Mesenchymal stem cell (in vitro differentiated cells and primary cell): Measurements from ENCODE around the gene RHBDL3. TPM values are rescaled to one million over a fixed set of nuclear protein-coding genes. Genes with fewer than 3 reads are reported as not detected.

Experiments used
- DNase-seq: peaks from one replicate; pipeline ENCODE4 v3.0.0-alpha.2; 2013
- H2AFZ ChIP-seq: one replicate; pipeline ENCODE4 v1.6.1; 2013; ENCODE audit warnings: low read depth, mild to moderate bottlenecking, control low read depth, inconsistent platforms, low read length, moderate library complexity
- H2AK5ac ChIP-seq: 2 replicates; pipeline ENCODE4 v1.6.1; 2013; ENCODE audit warnings: low read length, moderate library complexity, mild to moderate bottlenecking, inconsistent platforms; ENCODE audit not compliant: severe bottlenecking
- H2BK120ac ChIP-seq: one replicate; pipeline ENCODE4 v1.6.1; 2013; ENCODE audit warnings: low read depth, mild to moderate bottlenecking, inconsistent platforms, low read length, moderate library complexity
- H2BK12ac ChIP-seq, 2 experiments: one replicate each; pipeline ENCODE4 v1.6.1; 2013; ENCODE audit warnings: inconsistent platforms in 2 of 2, low read length in 2 of 2, mild to moderate bottlenecking in 2 of 2, moderate library complexity in 2 of 2, control low read depth in 1 of 2
- H2BK15ac ChIP-seq: one replicate; pipeline ENCODE4 v1.6.1; 2013; ENCODE audit warnings: mild to moderate bottlenecking, low read depth, inconsistent platforms; ENCODE audit not compliant: poor library complexity, severe bottlenecking
- H2BK5ac ChIP-seq: 2 replicates; pipeline ENCODE4 v1.6.1; 2013; ENCODE audit warnings: low read depth, mild to moderate bottlenecking, low read length, control low read depth, inconsistent platforms; ENCODE audit not compliant: poor library complexity, severe bottlenecking
- H3K14ac ChIP-seq, 2 experiments: one replicate each; pipeline ENCODE4 v1.6.1; 2013; ENCODE audit warnings: inconsistent platforms in 2 of 2, low read length in 2 of 2, control low read depth in 1 of 2, mild to moderate bottlenecking in 1 of 2, moderate library complexity in 1 of 2
- H3K18ac ChIP-seq, 2 experiments: one replicate each; pipeline ENCODE4 v1.6.1; 2013; ENCODE audit warnings: inconsistent platforms in 2 of 2, low read length in 2 of 2, control low read depth in 1 of 2, low read depth in 1 of 2, mild to moderate bottlenecking in 1 of 2
- H3K23ac ChIP-seq, 2 experiments: one replicate each; pipeline ENCODE4 v1.6.1; 2013; ENCODE audit warnings: inconsistent platforms in 2 of 2, low read length in 2 of 2, mild to moderate bottlenecking in 2 of 2, moderate library complexity in 2 of 2, control low read depth in 1 of 2
- H3K27ac ChIP-seq: 2 replicates; pipeline ENCODE4 v1.5.1; 2013; ENCODE audit warnings: mild to moderate bottlenecking, moderate library complexity, low read length, control low read depth, inconsistent platforms; ENCODE audit not compliant: poor library complexity, severe bottlenecking
- H3K27me3 ChIP-seq, 2 experiments: 2 replicates each; pipeline versions ENCODE4 v1.6.1 to v1.7.0; 2013; ENCODE audit warnings: low read length in 2 of 2, mild to moderate bottlenecking in 2 of 2, moderate library complexity in 2 of 2, control low read depth in 1 of 2, inconsistent platforms in 1 of 2; ENCODE audit not compliant: control insufficient read depth in 1 of 2, insufficient read depth in 1 of 2
- H3K36me3 ChIP-seq, 2 experiments: 2 replicates each; pipeline versions ENCODE4 v1.6.1 to v1.7.0; 2013; ENCODE audit warnings: low read length in 2 of 2, control low read depth in 1 of 2, inconsistent platforms in 1 of 2, low read depth in 1 of 2, mild to moderate bottlenecking in 1 of 2; ENCODE audit not compliant: insufficient read depth in 2 of 2, control insufficient read depth in 1 of 2
- H3K4ac ChIP-seq, 2 experiments: one replicate each; pipeline ENCODE4 v1.6.1; 2013; ENCODE audit warnings: inconsistent platforms in 2 of 2, low read length in 2 of 2, mild to moderate bottlenecking in 2 of 2, moderate library complexity in 2 of 2, control low read depth in 1 of 2, low read depth in 1 of 2
- H3K4me1 ChIP-seq: 2 replicates; pipeline ENCODE4 v1.6.1; 2013; ENCODE audit warnings: low read depth, low read length, control low read depth; ENCODE audit not compliant: control insufficient read depth, insufficient read depth
- H3K4me2 ChIP-seq: 2 replicates; pipeline ENCODE4 v1.6.1; 2013; ENCODE audit warnings: low read length, mild to moderate bottlenecking, inconsistent platforms; ENCODE audit not compliant: poor library complexity, severe bottlenecking
- H3K4me3 ChIP-seq, 2 experiments: 2 replicates each; pipeline versions ENCODE4 v1.5.1 to v1.7.0; 2013; ENCODE audit warnings: low read length in 2 of 2, mild to moderate bottlenecking in 2 of 2, control low read depth in 1 of 2, low read depth in 1 of 2; ENCODE audit not compliant: insufficient read depth in 1 of 2
- H3K79me1 ChIP-seq: replicated peaks from 2 replicates; pipeline ENCODE4 v1.6.1; 2013; ENCODE audit warnings: mild to moderate bottlenecking, control low read depth, low read length, inconsistent platforms; ENCODE audit not compliant: poor library complexity, severe bottlenecking
- H3K9ac ChIP-seq: 2 replicates; pipeline ENCODE4 v1.7.0; 2013; ENCODE audit warnings: mild to moderate bottlenecking, low read length, moderate library complexity
- H3K9me3 ChIP-seq: 2 replicates; pipeline ENCODE4 v1.7.0; 2013; ENCODE audit warnings: mild to moderate bottlenecking, low read length; ENCODE audit not compliant: control insufficient read depth
- H4K8ac ChIP-seq: one replicate; pipeline ENCODE4 v1.6.1; 2013; ENCODE audit warnings: inconsistent platforms, mild to moderate bottlenecking, low read length, moderate library complexity
- H4K91ac ChIP-seq: one replicate; pipeline ENCODE4 v1.6.1; 2013; ENCODE audit warnings: mild to moderate bottlenecking, low read length, inconsistent platforms
- WGBS: methylation state at CpG from one replicate; pipeline ENCODE4 v1.1.7; 2013; ENCODE audit warnings: mixed read lengths; 5-methylcytosine and 5-hydroxymethylcytosine counted together
- polyA plus RNA-seq, 2 experiments: library from polyadenylated mRNA; stranded (reverse); fragments of 200-250 nt; gene quantifications; one replicate each; pipeline ENCODE4 v1.2.3, GENCODE V29; 2013

Gene RHBDL3
- 0.01 TPM for polyA plus RNA-seq (2013, experiment 1 of 2)
- 0.01 TPM for polyA plus RNA-seq (2013, experiment 2 of 2)

DNA sequence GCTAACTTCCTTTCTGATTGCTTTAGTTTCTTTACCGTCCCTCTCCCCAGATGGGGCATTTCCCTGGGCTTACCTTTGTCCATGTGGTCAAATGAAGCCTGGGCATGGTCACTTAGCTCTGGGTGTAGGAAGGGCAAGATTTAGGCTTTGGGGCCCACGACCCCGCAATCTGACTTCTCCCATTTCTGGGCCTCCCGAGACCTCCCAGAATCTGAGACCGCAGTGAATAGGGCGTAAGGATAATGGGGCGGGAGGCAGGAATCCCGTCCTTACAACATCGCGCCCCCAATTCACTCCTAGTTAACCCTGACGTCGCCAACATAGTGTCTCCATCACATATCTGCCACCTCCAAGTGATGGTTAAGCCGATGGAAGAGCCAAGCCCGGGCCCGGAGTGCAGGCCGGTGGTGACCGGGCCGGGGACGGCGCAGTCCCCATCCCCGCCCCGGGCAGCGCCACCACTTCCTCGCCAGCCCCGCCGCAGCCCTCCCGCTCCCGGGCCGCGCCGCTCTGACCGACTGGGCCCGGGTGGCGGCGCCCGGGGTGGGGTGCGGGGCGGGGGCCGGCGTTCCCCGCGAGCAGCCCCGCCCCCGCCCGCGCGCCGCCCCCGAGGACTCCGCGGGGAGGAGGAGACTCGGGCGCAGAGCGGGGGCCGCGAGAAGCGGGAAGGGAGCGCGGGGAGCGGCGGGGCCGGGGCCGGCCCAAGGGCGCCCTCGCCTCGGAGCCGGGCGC, at the start of gene RHBDL3:
Gene RHBDL3 (plus strand): TSS at position 641 of the 732 bp plus-strand sequence. CDS start 358 bp downstream, outside the sequence.
- H4K8ac ChIP-seq = no peak within 1 kb of the TSS
- no peak within 1 kb of the TSS for H3K14ac ChIP-seq
- no peak within 1 kb of the TSS for H3K18ac ChIP-seq
- no peak within 1 kb of the TSS for H2AK5ac ChIP-seq
- H3K27me3 ChIP-seq = peaks cover 85 to 86% of the 10 kb centered on the region in 2 experiments
- H2BK12ac ChIP-seq = no peak within 1 kb of the TSS
- no peaks in the 10 kb centered on the region for H3K36me3 ChIP-seq
- H3K27ac ChIP-seq = no peak within 1 kb of the TSS
- H2BK15ac ChIP-seq = peak within 1 kb of the TSS; percentile 64
- H2BK5ac ChIP-seq = no peak within 1 kb of the TSS
- no peaks in the 10 kb centered on the region for H3K79me1 ChIP-seq
- no peak within 1 kb of the TSS for H3K4ac ChIP-seq
- H3K4me2 ChIP-seq = peak within 1 kb of the TSS; percentile 98
- H2AFZ ChIP-seq = peak within 1 kb of the TSS; percentile 62
- 1% methylated on average over 24 of the region's 68 CpGs for WGBS
- H3K9ac ChIP-seq = no peak within 1 kb of the TSS
- peak within 1 kb of the TSS in 1 of 2 experiments; percentile 92 for H3K23ac ChIP-seq
- DNase-seq = no peak
- H3K4me1 ChIP-seq = peaks cover 18% of the 10 kb centered on the region
- H3K9me3 ChIP-seq = no peaks in the 10 kb centered on the region
- no peak within 1 kb of the TSS for H2BK120ac ChIP-seq
- peak within 1 kb of the TSS; percentile 51 to 58 for H3K4me3 ChIP-seq
- no peak within 1 kb of the TSS for H4K91ac ChIP-seq

- Histone ChIP-seq H3K79me1 (peaks cover 2% of the 10 kb centered on the region), H3K27ac (no peak overlapping the region), H3K14ac (no peak overlapping the region), H3K27me3 (no peaks in the 10 kb centered on the region), H3K4me3 (no peak overlapping the region), H2AFZ (no peak overlapping the region), H2BK12ac (no peak overlapping the region), H2AK5ac (no peak overlapping the region), H2BK120ac (no peak overlapping the region), H3K18ac (no peak overlapping the region), H3K36me3 (peaks cover 5% of the 10 kb centered on the region in 2 experiments), H4K91ac (no peak overlapping the region), H3K9ac (no peak overlapping the region), H2BK5ac (no peak overlapping the region), H4K8ac (no peak overlapping the region), H3K4me2 (no peak overlapping the region), H2BK15ac (no peak overlapping the region), H3K4ac (no peak overlapping the region), H3K9me3 (no peaks in the 10 kb centered on the region), H3K4me1 (no peaks in the 10 kb centered on the region), H3K23ac (no peak overlapping the region)
- 73% methylated on average over 3 of the region's 3 CpGs for WGBS
- DNase-seq = no peak
These were observed 43.0 kb upstream of the RHBDL3 start for GRCh38 chr17:32222621-32223020.

DNA sequence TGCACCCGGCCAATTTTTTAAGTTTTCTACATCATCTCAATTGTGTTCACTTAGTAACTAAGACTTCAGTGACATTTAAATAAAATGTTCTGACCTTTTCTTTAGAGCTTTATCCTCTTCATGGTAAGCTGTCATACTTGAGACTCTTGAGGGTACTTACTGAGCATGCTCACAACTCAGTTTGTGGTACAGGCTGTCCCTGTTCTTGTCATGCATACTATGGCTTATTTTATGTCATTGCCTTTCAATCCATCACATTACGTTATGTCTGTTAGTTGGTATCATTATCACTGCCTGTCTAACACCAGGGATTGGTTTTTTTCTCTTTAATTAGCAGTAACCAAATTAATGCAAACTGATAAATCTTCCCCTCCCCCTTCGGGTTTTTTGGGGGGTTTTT, 41.9 kb upstream of the RHBDL3 start:
- Histone ChIP-seq H3K4me3 (no peak overlapping the region), H3K9ac (no peak overlapping the region), H2AFZ (no peak overlapping the region)

DNA sequence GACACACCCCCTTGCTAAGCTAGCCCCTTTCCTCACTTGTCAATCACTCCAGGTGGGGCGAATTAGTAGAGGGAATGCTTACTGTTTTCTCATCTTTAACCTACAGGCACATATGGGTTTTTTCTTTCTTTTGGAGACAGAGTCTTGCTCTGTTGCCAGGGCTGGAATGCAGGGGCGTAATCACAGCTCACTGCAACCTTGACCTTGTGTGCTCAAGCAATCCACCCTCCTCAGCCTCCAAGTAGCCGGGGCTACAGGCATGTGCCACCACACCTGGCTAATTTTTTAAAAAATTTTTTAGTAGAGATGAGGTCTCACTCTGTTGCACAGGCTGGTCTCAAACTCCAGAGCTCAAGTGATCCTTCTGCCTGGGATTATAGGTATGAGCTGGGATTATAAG, 38.7 kb upstream of the RHBDL3 start:
- WGBS = 95% methylated on average over 2 of the region's 3 CpGs

More for the DNA sequence above, 41.9 kb upstream of the RHBDL3 start:
- Histone ChIP-seq H3K27ac (no peak overlapping the region), H4K8ac (no peak overlapping the region), H3K4me1 (no peaks in the 10 kb centered on the region), H3K18ac (no peak overlapping the region), H3K27me3 (no peaks in the 10 kb centered on the region), H2BK15ac (no peak overlapping the region), H2BK5ac (no peak overlapping the region), H4K91ac (no peak overlapping the region), H3K36me3 (peaks cover 5% of the 10 kb centered on the region in 2 experiments), H2BK12ac (no peak overlapping the region), H3K79me1 (peaks cover 2% of the 10 kb centered on the region), H2BK120ac (no peak overlapping the region), H3K4ac (no peak overlapping the region), H2AK5ac (no peak overlapping the region), H3K23ac (no peak overlapping the region), H3K4me2 (no peak overlapping the region), H3K9me3 (no peaks in the 10 kb centered on the region), H3K14ac (no peak overlapping the region)
- WGBS = 80% methylated on average over 1 of the region's 3 CpGs
- no peak for DNase-seq

More for the DNA sequence above, 38.7 kb upstream of the RHBDL3 start:
- H3K18ac ChIP-seq = no peak overlapping the region
- H3K14ac ChIP-seq = no peak overlapping the region
- DNase-seq = no peak
- no peak overlapping the region for H3K23ac ChIP-seq
- peaks cover 3 to 5% of the 10 kb centered on the region in 2 experiments for H3K36me3 ChIP-seq
- no peak overlapping the region for H4K8ac ChIP-seq
- H2AK5ac ChIP-seq = no peak overlapping the region
- H2AFZ ChIP-seq = no peak overlapping the region
- no peak overlapping the region for H2BK120ac ChIP-seq
- no peak overlapping the region for H4K91ac ChIP-seq
- no peaks in the 10 kb centered on the region for H3K9me3 ChIP-seq
- no peak overlapping the region for H2BK12ac ChIP-seq
- peaks cover 2% of the 10 kb centered on the region for H3K79me1 ChIP-seq
- H3K4me2 ChIP-seq = no peak overlapping the region
- no peak overlapping the region for H3K9ac ChIP-seq
- H3K4me3 ChIP-seq = no peak overlapping the region
- H2BK5ac ChIP-seq = no peak overlapping the region
- no peak overlapping the region for H3K27ac ChIP-seq
- no peak overlapping the region for H2BK15ac ChIP-seq
- no peak overlapping the region for H3K4ac ChIP-seq
- no peaks in the 10 kb centered on the region for H3K4me1 ChIP-seq
- no peaks in the 10 kb centered on the region for H3K27me3 ChIP-seq
